Bronchial epithelial cell (primary cell): ENCODE results near the gene PMFBP1. TPM values are rescaled to one million over a fixed set of nuclear protein-coding genes. Genes with fewer than 3 reads are reported as not detected.
A peak's percentile ranks its signal among the peaks of the same experiment; 100 is the strongest.

Experiments
- DNase-seq: peaks from one replicate; pipeline ENCODE4 v3.0.0-alpha.2; 2010; ENCODE audit warnings: low read depth
- FAIRE-seq: peaks from 2 replicates; lab custom pipeline; 2011; peaks lifted over from hg19 to GRCh38; lab: Jason Lieb, UNC
- H3K27me3 ChIP-seq: 2 replicates; pipeline ENCODE4 v1.5.1; 2011; ENCODE audit warnings: low read length; ENCODE audit not compliant: control insufficient read depth, insufficient read depth
- H3K36me3 ChIP-seq: 2 replicates; pipeline ENCODE4 v1.5.1; 2011; ENCODE audit warnings: low read length; ENCODE audit not compliant: control insufficient read depth, insufficient read depth
- H3K4me3 ChIP-seq: 2 replicates; pipeline ENCODE4 v1.5.1; 2011; ENCODE audit warnings: mild to moderate bottlenecking, low read depth, low read length, control low read depth
- CTCF ChIP-seq: IDR thresholded peaks from 2 replicates; pipeline ENCODE4 v1.5.1; 2011; ENCODE audit warnings: mild to moderate bottlenecking, moderate library complexity, low read length, control low read depth, inconsistent platforms; ENCODE audit not compliant: insufficient read depth, severe bottlenecking
- total RNA-seq: library from RNA; depleted of rRNA; stranded (reverse); fragments of >200 nt; gene quantifications from 2 replicates; pipeline ENCODE4 v1.2.1, GENCODE V29; 2014

The PMFBP1 gene
- total RNA-seq, 1 donor from 2014 or later: 0.53 TPM

- no peak for TF ChIP-seq CTCF
- H3K4me3 ChIP-seq: no peak overlapping the region
- no peak for DNase-seq
- no peaks in the 10 kb centered on the region for H3K27me3 ChIP-seq
- H3K36me3 ChIP-seq: no peaks in the 10 kb centered on the region
- FAIRE-seq: no peak
Measured at GRCh38 chr16:72197545-72197944, 25.6 kb upstream of the PMFBP1 start.

GRCh38 chr16:72195609-72196008 lies 23.7 kb upstream of the PMFBP1 start:
- FAIRE-seq: no peak
- no peak for TF ChIP-seq CTCF
- DNase-seq: no peak
- H3K36me3 ChIP-seq: no peaks in the 10 kb centered on the region
- no peak overlapping the region for H3K4me3 ChIP-seq
- no peaks in the 10 kb centered on the region for H3K27me3 ChIP-seq

- FAIRE-seq (no peak), DNase-seq (no peak)
- H3K27me3 ChIP-seq: no peaks in the 10 kb centered on the region
- no peaks in the 10 kb centered on the region for H3K36me3 ChIP-seq
- no peak for TF ChIP-seq CTCF
- H3K4me3 ChIP-seq: no peak overlapping the region
Measured at GRCh38 chr16:72191551-72191950, 19.6 kb upstream of the PMFBP1 start.

GRCh38 chr16:72189865-72190371 lies 18.0 kb upstream of the PMFBP1 start:
- Histone ChIP-seq H3K27me3 (no peaks in the 10 kb centered on the region), H3K4me3 (no peak overlapping the region), H3K36me3 (no peaks in the 10 kb centered on the region)
- DNase-seq: peak; percentile 50
- TF ChIP-seq CTCF: no peak
- FAIRE-seq: no peak

GRCh38 chr16:72188541-72188940 lies 16.6 kb upstream of the PMFBP1 start:
- H3K27me3 ChIP-seq: no peaks in the 10 kb centered on the region
- no peak for TF ChIP-seq CTCF
- FAIRE-seq (no peak), DNase-seq (no peak)
- H3K36me3 ChIP-seq: no peaks in the 10 kb centered on the region
- H3K4me3 ChIP-seq: no peak overlapping the region

- no peaks in the 10 kb centered on the region for H3K27me3 ChIP-seq
- no peak for FAIRE-seq
- H3K4me3 ChIP-seq: no peak overlapping the region
- TF ChIP-seq CTCF: no peak
- no peaks in the 10 kb centered on the region for H3K36me3 ChIP-seq
- no peak for DNase-seq
Measured at GRCh38 chr16:72187551-72187950, 15.6 kb upstream of the PMFBP1 start.
